ENCODE measurements around the gene WNT7B. TPM values are rescaled to one million over a fixed set of nuclear protein-coding genes. Genes with fewer than 3 reads are reported as not detected.

Gene WNT7B
- total and polyA plus RNA-seq, 10 of the 15 experiments (the other 5 are each of a cell fraction or from before 2014, with no cell fraction given), result 0.12 TPM; not detected in 9

DNA sequence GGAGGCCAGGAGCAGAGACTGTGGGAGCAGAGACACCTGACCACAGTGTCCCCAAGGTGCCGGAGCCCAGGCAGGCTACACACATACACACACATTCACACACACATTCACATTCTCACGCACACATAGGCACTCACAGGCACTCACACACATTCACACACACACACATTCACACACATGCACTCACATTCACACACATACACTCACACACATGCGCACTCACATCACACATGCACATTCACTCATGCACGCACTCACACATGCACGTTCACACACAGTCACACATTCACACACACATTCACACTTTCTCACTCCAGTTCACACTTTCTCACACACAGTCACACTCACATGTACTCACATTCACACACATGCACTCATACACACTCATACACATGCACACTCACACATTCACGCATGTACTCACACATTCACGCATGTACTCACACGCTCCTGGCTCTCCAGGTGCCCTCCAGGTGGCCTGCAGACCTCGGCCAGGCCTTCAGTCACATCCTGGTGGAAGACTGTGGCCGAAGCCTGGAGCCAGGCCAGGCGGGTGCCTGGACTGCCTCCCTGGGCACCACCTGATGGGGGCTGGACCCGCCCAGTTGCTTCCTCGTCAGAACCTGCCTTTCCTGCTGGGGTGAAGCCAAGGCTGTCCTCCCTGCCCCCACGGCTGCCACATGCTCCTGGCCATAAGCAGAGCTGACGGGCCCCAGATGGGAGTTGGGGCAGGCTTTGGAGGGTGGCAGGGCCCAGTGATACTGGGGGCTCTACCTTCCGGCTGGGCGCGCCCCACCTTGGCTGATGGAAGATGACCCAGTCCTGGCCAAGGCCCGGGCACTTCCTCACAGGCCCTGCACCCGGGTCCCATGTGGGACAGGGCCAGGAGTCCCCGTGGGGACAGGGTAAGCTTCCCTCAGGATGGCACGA lies 89.5 kb downstream of the WNT7B start:
- TF ChIP-seq BMI1 (IDR thresholded peaks at IDR 0.05; ENCODE audit: borderline replicate concordance), result no peak
- TF ChIP-seq GABPA (IDR thresholded peaks at IDR 0.05; ENCODE audit: low read depth), result no peak
- TF ChIP-seq GATAD2B (conservative IDR thresholded peaks at IDR 0.05; ENCODE audit: low read depth), result no peak
- peak; percentile 45; the same call in 1 of the 2 replicates for TF ChIP-seq TCF3 (IDR thresholded peaks at IDR 0.05; ENCODE audit: borderline replicate concordance, insufficient read depth, low read depth, low read length)
- TF ChIP-seq SIN3A (IDR thresholded peaks at IDR 0.05; ENCODE audit: low read depth, low read length), result no peak
- TF ChIP-seq BACH1 (IDR thresholded peaks at IDR 0.05; ENCODE audit: borderline replicate concordance), result no peak
- TF ChIP-seq, protein P1, sequence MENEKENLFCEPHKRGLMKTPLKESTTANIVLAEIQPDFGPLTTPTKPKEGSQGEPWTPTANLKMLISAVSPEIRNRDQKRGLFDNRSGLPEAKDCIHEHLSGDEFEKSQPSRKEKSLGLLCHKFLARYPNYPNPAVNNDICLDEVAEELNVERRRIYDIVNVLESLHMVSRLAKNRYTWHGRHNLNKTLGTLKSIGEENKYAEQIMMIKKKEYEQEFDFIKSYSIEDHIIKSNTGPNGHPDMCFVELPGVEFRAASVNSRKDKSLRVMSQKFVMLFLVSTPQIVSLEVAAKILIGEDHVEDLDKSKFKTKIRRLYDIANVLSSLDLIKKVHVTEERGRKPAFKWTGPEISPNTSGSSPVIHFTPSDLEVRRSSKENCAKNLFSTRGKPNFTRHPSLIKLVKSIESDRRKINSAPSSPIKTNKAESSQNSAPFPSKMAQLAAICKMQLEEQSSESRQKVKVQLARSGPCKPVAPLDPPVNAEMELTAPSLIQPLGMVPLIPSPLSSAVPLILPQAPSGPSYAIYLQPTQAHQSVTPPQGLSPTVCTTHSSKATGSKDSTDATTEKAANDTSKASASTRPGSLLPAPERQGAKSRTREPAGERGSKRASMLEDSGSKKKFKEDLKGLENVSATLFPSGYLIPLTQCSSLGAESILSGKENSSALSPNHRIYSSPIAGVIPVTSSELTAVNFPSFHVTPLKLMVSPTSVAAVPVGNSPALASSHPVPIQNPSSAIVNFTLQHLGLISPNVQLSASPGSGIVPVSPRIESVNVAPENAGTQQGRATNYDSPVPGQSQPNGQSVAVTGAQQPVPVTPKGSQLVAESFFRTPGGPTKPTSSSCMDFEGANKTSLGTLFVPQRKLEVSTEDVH (IDR thresholded peaks at IDR 0.05; ENCODE audit: low read depth, partially characterized antibody), result no peak
- TF ChIP-seq, protein P2, sequence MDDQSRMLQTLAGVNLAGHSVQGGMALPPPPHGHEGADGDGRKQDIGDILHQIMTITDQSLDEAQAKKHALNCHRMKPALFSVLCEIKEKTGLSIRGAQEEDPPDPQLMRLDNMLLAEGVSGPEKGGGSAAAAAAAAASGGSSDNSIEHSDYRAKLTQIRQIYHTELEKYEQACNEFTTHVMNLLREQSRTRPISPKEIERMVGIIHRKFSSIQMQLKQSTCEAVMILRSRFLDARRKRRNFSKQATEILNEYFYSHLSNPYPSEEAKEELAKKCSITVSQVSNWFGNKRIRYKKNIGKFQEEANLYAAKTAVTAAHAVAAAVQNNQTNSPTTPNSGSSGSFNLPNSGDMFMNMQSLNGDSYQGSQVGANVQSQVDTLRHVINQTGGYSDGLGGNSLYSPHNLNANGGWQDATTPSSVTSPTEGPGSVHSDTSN (IDR thresholded peaks at IDR 0.05; ENCODE audit: insufficient replicate concordance, low read depth, low read length), result peak; percentile 24
- TF ChIP-seq, protein P3, sequence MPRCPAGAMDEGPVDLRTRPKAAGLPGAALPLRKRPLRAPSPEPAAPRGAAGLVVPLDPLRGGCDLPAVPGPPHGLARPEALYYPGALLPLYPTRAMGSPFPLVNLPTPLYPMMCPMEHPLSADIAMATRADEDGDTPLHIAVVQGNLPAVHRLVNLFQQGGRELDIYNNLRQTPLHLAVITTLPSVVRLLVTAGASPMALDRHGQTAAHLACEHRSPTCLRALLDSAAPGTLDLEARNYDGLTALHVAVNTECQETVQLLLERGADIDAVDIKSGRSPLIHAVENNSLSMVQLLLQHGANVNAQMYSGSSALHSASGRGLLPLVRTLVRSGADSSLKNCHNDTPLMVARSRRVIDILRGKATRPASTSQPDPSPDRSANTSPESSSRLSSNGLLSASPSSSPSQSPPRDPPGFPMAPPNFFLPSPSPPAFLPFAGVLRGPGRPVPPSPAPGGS (IDR thresholded peaks at IDR 0.05; ENCODE audit: borderline replicate concordance, insufficient read depth, low read depth, low read length, poor library complexity, severe bottlenecking), result peak; percentile 94
- no peak for TF ChIP-seq SUPT20H (IDR thresholded peaks at IDR 0.05; ENCODE audit: borderline replicate concordance, control insufficient read depth, low read depth, low read length)
- TF ChIP-seq, protein P4, sequence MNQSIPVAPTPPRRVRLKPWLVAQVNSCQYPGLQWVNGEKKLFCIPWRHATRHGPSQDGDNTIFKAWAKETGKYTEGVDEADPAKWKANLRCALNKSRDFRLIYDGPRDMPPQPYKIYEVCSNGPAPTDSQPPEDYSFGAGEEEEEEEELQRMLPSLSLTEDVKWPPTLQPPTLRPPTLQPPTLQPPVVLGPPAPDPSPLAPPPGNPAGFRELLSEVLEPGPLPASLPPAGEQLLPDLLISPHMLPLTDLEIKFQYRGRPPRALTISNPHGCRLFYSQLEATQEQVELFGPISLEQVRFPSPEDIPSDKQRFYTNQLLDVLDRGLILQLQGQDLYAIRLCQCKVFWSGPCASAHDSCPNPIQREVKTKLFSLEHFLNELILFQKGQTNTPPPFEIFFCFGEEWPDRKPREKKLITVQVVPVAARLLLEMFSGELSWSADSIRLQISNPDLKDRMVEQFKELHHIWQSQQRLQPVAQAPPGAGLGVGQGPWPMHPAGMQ (IDR thresholded peaks at IDR 0.05; ENCODE audit: borderline replicate concordance), result no peak
- H3K4me1 ChIP-seq (ENCODE audit: control insufficient read depth, insufficient read depth, low read length), result no peaks in the 10 kb centered on the region
- H3K9me3 ChIP-seq (replicated peaks; ENCODE audit: control insufficient read depth, insufficient read depth, low read length), result no peaks in the 10 kb centered on the region
- no peak overlapping the region for H2AFZ ChIP-seq (ENCODE audit: control insufficient read depth, low read depth, low read length)
- H3K4me3 ChIP-seq, result no peak overlapping the region
- H3K79me2 ChIP-seq (ENCODE audit: control insufficient read depth, insufficient read depth, low read length), result no peaks in the 10 kb centered on the region
- no peaks in the 10 kb centered on the region for H3K36me3 ChIP-seq (ENCODE audit: control insufficient read depth in 2 of 2, insufficient read depth in 2 of 2, low read length in 1 of 2)
- CTCF ChIA-PET, result no interaction called here
- SMC1A ChIA-PET (ENCODE audit: uncharacterized antibody, unreplicated experiment), result no interaction called here
- no peak overlapping the region for H3K27ac ChIP-seq (ENCODE audit: control insufficient read depth, insufficient read depth)
- POLR2A ChIA-PET, result interaction anchor here (0.6 kb wide), 1 partner anchor 61 kb away, joined by 10 read pairs; no protein-coding TSS in a partner anchor
- WGBS (ENCODE audit: insufficient coverage, insufficient replicate concordance, low lambda C conversion rate, missing lambda C conversion rate), result 52% methylated on average over 22 of the region's 22 CpGs
- in situ Hi-C loops (cut with MboI), result no loop called here
- FAIRE-seq (no peak), ATAC-seq (no peak), DNase-seq (ENCODE audit: low read depth, low spot score) (no peak)
- BruUV-seq (replicated peaks), result no TSS peak
- no peak overlapping the region for H3K9ac ChIP-seq (ENCODE audit: control insufficient read depth, insufficient read depth, low read length)
- no peak overlapping the region for H3K4me2 ChIP-seq (ENCODE audit: control insufficient read depth, insufficient read depth)
- RAD21 ChIA-PET (ENCODE audit: unreplicated experiment), result no interaction called here
- intact Hi-C loops (cut with micrococcal nuclease; ENCODE audit: unreplicated experiment), result no loop called here
- H4K20me1 ChIP-seq (ENCODE audit: control insufficient read depth, insufficient read depth), result no peaks in the 10 kb centered on the region
- H3K27me3 ChIP-seq (replicated peaks in 1 of 2; ENCODE audit: control insufficient read depth in 2 of 2, insufficient read depth in 2 of 2, low read length in 1 of 2), result no peaks in the 10 kb centered on the region
